K562 (cell line): ENCODE results near the gene USF2. TPM values are rescaled to one million over a fixed set of nuclear protein-coding genes. Genes with fewer than 3 reads are reported as not detected.

ENCODE experiments used
- CREB1 ChIP-seq, 2 experiments: sonication (generic) in 1 of 2; formaldehyde crosslinking in 1 of 2; IDR thresholded peaks; 2 replicates each; pipeline versions ENCODE4 v1.6.1 to v1.8.0; 2012 to 2022; ENCODE audit warnings: inconsistent platforms in 1 of 2, mild to moderate bottlenecking in 1 of 2, missing genetic modification reagents in 1 of 2, moderate library complexity in 1 of 2
- DMBX1 ChIP-seq: fragments of 250-450 bp; sonication (Bioruptor Pico); IDR thresholded peaks from 2 replicates; pipeline ENCODE4 v1.8.0; 2022; ENCODE audit warnings: inconsistent platforms, mild to moderate bottlenecking, moderate library complexity, borderline replicate concordance
- ELF2 ChIP-seq: fragments of 250-450 bp; sonication (Bioruptor Pico); IDR thresholded peaks from 2 replicates; pipeline ENCODE4 v1.5.0; 2021; ENCODE audit warnings: mild to moderate bottlenecking
- GTF2F1 ChIP-seq: IDR thresholded peaks from 2 replicates; pipeline ENCODE4 v1.6.1; 2011; ENCODE audit warnings: low read depth, low read length, improper control_type of control experiment
- MAFG ChIP-seq: fragments of 450-650 bp; conservative IDR thresholded peaks from 2 replicates; pipeline ENCODE4 v1.6.1; 2016; ENCODE audit warnings: missing genetic modification characterization, missing compliant biosample characterization
- MEIS2 ChIP-seq: fragments of 450-650 bp; IDR thresholded peaks from 2 replicates; pipeline ENCODE4 v1.6.1; 2014; ENCODE audit warnings: mild to moderate bottlenecking; ENCODE audit not compliant: partially characterized antibody
- ZBTB49 ChIP-seq: sonication (generic); formaldehyde crosslinking; IDR thresholded peaks from 2 replicates; pipeline ENCODE4 v1.8.0; 2022; ENCODE audit warnings: missing genetic modification reagents, mild to moderate bottlenecking, borderline replicate concordance
- ZNF146 ChIP-seq: IDR thresholded peaks from one replicate; pipeline ENCODE4 v1.6.1; 2018; ENCODE audit warnings: missing compliant biosample characterization; ENCODE audit not compliant: unreplicated experiment
- polyA plus RNA-seq, 8 experiments: library from polyadenylated mRNA; depleted of rRNA in 4 of 8; stranded (reverse) in 5 of 8; unstranded in 3 of 8; fragments of >200 nt; fragmentation: Nextera tagmentation in 2 of 8; fragmentation: Illumina TruSeq in 1 of 8; extraction: Ambion mirVana in 2 of 8; extraction: Trizol in 1 of 8; gene quantifications; 2 replicates each; pipeline versions ENCODE4 v1.2.1 to v1.2.3, GENCODE V29; 2011 to 2014; ENCODE audit warnings: inconsistent platforms in 1 of 8, missing spikeins in 1 of 8
- total RNA-seq, 7 experiments: library from RNA; depleted of rRNA in 6 of 7; stranded (reverse); fragments of >200 nt in 6 of 7; fragmentation: Illumina TruSeq in 2 of 7; extraction: Trizol in 2 of 7; gene quantifications; 2 replicates each; pipeline versions ENCODE4 v1.2.1 to v1.2.3, GENCODE V29; 2011 to 2021; ENCODE audit warnings: low replicate concordance in 1 of 7

USF2 gene
- total and polyA plus RNA-seq, 9 of the 15 experiments (the other 6 are each of a cell fraction or from before 2014, with no cell fraction given), result 0.27 to 93.7 (median 58.4) TPM

GRCh38 chr19:35308910-35309309 is 40.1 kb downstream of the USF2 start (continued):
- no peak for TF ChIP-seq ZBTB49 (CRISPR knock-in tag)
- TF ChIP-seq ZNF146 (CRISPR knock-in tag), result no peak
- peak; percentile 30 for TF ChIP-seq MEIS2
- TF ChIP-seq ELF2, result no peak
- no peak for TF ChIP-seq GTF2F1
- 0 out of 2 replicates have a peak, but pooled peaks have one; percentile 37 for TF ChIP-seq DMBX1 (CRISPR knock-in tag)
- TF ChIP-seq CREB1 (IDR thresholded peaks at IDR 0.05), result no peak
- TF ChIP-seq CREB1 (CRISPR knock-in tag; IDR thresholded peaks at IDR 0.05), result no peak
- no peak for TF ChIP-seq MAFG (tag)
